Amniotic epithelial cell (primary cell): ENCODE results near the gene KAT6B.
"Not testable (repeated sequence)": the region's sequence is repeated elsewhere in the genome, so short reads cannot be mapped to it uniquely, and the experiment has no call there.

Experiments used
- DNase-seq: peaks from one replicate; pipeline ENCODE4 v3.0.0-alpha.2; 2010; ENCODE audit warnings: low read depth

KAT6B gene

DNA sequence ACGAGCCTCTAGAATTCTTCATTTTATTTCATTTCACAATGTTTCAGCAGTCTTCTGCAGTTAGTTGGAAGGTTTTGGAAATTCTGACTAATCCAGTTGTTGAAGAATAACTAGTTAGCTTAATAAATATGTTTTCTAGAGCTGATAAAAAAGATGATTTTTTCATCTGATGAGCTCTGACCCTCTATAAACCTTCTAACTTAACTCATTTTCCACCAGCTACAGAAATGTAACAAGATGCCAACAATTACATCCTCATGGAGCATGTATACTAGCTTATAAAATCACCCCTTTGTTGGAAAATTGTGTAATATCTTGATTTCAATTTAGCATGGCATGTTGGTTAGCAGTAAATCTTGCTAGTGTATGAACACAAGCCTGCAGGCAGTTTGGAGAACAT lies 33.1 kb downstream of the KAT6B start:
- DNase-seq: peak; percentile 13

- DNase-seq: peak; percentile 13
These were observed 36.2 kb downstream of the KAT6B start for GRCh38 chr10:74862625-74863024.

- peak; percentile 87 for DNase-seq
These were observed 37.2 kb downstream of the KAT6B start for GRCh38 chr10:74863551-74863950.

DNA sequence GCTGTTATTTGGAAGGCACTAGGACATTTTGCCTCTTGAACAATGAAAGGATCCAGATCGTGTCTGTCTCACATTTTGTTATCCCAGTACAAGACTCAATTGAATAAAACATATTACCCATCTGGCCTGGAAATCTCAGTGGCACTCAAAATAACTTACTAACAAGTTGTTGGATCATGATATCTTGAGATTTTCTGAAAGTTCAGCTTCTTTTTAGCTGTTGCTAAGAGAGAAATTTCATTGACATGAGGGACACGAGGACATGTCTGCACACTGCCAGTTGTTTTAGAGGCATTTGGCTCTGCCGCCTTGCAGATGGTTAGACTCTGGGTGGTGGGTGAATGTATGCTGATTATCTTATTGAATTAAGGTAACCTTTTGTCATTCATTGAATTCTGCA lies 41.0 kb downstream of the KAT6B start:
- DNase-seq: no peak

DNA sequence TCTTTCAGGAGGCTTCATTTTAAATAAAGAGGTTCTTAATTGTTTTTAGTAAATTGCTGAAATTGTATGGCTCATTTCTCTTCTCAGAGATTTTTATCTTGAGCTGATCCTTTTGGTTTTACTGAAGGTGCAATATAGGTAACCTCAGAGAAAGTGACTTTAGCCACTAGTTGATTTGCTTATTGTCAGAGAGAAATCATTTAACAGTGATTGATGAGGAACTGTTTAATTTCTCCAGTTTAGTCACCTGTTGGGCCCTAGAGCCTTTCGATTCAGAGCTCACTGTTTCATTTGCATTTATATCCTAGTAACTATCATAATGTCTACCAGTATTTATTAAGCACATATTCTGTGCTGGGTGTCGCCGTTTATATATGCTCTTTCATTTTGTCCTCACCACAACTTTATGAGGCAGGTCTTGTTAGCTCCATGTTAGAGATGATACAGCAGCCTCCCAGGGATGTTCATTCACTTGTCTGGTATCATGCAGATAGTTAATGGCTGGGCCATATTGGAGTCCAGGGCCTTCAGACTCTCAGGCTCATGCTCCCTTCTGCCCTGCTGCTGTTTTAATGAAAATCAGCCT lies 42.1 kb downstream of the KAT6B start:
- DNase-seq: no peak

DNA sequence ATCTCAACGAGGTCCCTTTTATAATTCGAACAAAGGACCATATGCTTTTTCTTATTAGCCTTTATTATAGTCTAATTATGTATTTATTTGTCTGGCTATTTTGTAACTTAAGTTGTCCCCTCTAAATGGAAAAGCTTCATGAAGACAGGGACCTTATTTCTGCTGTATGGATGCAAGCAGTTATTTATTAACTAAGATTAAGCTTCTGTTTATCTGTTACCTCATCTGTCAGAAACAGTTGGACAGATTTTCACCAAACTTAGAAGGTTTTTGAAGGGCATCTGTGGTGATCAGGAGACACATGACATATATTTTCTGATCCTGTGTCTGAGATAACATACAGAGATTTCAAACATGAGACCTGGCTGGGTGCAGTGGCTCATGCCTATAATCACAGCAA lies 43.2 kb downstream of the KAT6B start:
- DNase-seq: no peak

GRCh38 chr10:74870191-74870590 lies 43.8 kb downstream of the KAT6B start:
- DNase-seq: no peak

GRCh38 chr10:74871595-74872382 lies 45.4 kb downstream of the KAT6B start:
- no peak for DNase-seq

DNA sequence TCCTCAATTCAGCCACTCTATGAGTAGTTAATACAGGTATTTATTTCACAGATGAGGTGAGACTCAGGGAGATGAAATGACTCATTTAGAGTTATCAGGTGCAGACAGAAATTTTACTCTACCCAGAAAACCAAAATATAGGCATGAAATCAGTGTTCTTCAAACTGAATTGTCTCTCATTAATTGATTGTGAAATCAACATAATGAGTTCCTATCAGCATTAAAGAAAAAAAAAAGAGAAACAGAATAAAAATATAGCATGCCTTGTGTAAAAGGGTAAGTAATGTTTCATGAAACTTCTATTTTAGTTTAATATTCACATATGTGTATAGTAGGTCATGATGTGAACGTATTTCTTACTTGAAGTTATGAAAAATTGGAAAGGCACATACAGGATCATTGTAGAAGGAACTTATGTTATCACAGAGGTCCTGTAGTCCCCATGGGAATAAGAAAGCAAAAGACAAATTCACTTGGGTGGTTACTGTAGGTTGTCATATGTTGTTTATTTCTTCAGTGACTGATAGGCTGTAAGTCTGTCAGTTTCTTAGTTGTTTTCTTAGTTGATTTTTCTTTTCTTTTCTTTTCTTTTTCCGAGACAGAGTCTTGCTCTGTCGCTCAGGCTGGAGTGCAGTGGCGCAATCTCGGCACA lies 47.5 kb downstream of the KAT6B start:
- DNase-seq: no peak

- DNase-seq: peak; percentile 12
These were observed 48.2 kb downstream of the KAT6B start for GRCh38 chr10:74874649-74875048.

DNA sequence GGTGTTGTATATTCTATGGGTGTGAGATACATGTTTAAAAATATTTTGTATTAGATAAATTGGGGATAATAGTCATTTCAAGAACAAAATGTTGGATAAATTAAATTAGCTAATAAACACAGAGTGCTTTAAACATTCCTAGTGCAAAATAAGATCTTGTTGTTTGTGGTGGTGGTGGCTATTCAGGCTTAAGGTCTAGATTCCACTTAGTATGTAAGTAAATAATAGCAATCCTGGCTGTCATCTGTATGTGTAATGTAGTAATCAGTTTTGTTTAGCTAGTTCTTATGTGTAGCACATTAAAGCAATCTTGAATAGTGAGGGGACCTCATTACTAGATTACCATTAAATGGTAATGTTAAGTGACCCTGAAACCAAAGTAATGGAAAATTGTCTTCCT lies 48.7 kb downstream of the KAT6B start:
- no peak for DNase-seq

GRCh38 chr10:74875966-74876365 lies 49.6 kb downstream of the KAT6B start:
- no peak for DNase-seq

- DNase-seq: not testable (repeated sequence)
These were observed 50.7 kb downstream of the KAT6B start for GRCh38 chr10:74877054-74877453.

DNA sequence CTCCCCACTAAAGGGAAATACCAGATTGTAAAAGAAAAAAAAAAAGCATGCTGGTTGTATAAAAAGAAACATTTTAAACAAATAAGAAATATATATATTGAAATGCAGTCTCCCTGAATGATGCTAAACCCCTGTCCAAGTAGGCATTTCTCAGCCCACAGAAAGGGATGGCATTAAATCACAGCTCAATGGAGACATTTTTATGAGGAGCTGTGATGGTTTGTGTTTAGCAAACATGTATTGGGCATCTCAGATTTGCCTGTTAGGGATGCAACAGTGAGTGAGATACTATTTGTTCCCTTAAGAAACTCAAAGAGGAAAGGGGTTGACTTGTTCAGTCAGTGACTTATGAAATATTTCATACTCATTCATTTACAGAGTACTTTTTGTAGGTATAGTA lies 51.5 kb downstream of the KAT6B start:
- DNase-seq: no peak

GRCh38 chr10:74880041-74880440 lies 53.6 kb downstream of the KAT6B start:
- no peak for DNase-seq

GRCh38 chr10:74881253-74881884 lies 55.0 kb downstream of the KAT6B start:
- no peak for DNase-seq

- peak; percentile 54 for DNase-seq
These were observed 56.0 kb downstream of the KAT6B start for GRCh38 chr10:74882427-74882826.

DNA sequence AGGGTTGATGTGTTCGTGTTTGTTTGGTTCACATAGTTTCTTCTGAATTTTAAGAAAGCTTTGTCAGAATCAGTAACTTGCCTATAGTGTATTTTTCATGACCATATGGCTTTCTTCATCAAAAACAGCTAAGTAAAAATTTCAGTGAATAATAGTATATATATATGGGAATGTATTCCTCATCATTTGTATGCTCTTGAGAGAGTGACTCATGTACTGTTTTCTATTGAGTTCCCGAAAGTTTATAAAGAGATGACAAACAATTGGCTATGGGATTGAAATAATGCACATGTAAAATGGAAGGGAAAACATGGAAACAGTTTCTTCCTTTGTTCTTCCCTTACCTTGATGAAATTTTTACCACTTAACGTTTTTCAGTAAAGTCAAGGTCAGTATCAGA lies 56.4 kb downstream of the KAT6B start:
- peak; percentile 27 for DNase-seq

- DNase-seq: no peak
These were observed 57.0 kb downstream of the KAT6B start for GRCh38 chr10:74883428-74883827.

DNA sequence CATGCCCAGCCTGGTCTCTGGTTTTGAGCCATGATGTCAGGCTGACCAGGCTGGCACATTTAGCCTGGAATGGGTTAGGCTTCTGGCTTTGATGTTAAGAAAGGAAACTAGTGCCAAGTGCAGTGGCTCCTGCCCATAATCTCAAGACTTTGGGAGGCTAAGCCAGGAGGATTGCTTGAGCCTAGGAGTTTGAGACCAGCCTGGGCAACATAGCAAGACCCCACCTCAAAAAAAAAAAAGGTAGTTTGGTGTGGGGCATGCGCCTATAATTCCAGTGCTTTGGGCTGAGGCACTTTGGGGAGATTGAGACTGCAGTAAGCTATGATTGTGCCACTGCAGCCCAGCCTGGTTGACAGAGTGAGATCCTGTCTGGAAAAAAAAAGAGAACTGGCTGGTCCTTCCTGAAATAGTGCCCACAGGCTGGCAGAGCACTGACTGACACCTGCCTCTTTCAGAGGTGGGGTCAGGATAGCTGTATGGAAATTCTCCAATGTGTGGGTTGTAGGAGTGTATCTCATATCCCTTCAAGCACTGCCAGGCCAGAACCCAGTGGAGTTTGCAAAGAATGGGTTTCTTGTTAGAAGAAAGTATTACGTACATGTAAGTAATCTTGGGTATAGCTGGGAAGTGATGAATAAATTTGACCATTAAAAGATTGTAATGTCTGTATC lies 61.3 kb downstream of the KAT6B start:
- DNase-seq: no peak

DNA sequence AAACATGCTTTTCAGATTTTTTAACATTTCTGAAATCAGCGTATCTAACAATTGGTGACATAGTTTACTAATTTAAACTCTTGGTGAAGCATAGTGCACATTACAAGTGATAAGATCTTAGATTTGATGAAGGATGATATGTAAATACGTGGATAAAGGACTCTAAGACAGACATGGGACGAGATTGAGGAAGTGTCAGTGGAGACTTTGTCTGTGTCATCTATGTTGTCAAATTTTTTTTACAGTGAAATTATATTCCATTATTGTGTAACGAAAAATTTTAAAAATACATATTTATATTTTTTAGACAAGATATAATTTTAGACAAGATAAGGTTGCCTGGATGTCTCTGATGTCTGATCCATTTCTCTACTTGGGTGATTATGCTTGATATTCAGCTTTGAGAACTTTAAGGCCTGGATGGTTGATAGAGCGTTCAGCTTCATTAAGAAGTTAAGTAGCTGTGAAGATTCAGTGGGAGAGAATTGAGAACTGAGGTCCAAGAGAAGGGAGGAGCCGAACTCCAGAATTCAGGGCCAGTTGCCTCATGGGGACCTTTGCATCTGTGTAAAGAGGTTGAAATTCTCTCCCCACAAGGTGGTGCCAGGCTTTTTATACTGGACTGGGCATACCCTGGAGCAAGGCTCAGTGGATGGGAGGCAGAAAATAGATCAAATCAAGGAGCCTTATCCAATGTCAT lies 62.7 kb downstream of the KAT6B start:
- DNase-seq: no peak

- DNase-seq: no peak
These were observed 63.2 kb downstream of the KAT6B start for GRCh38 chr10:74889662-74889998.
